ENCODE measurements around the gene TMEM115.

GRCh38 chr3:50318615-50319014 is 40.7 kb downstream of the TMEM115 start:
- no peak for TF ChIP-seq POLR2A (IDR thresholded peaks at IDR 0.05)
- TF ChIP-seq CTCF (IDR thresholded peaks at IDR 0.05), result no peak
